HepG2 (cell line): ENCODE measurements around the gene KIF9. TPM values are rescaled to one million over a fixed set of nuclear protein-coding genes. Genes with fewer than 3 reads are reported as not detected.

Experiments used
- ARNT2 ChIP-seq: sonication (generic); formaldehyde crosslinking; IDR thresholded peaks from 2 replicates; pipeline ENCODE4 v1.8.0; 2022; ENCODE audit warnings: mild to moderate bottlenecking, low read depth, missing genetic modification reagents, moderate library complexity
- CBX2 ChIP-seq, 2 experiments: fragments of 200-600 bp in 1 of 2; sonication (generic); formaldehyde crosslinking in 1 of 2; IDR thresholded peaks; 2 replicates each; pipeline versions ENCODE4 v1.7.0 to v1.8.1; 2018 to 2022; ENCODE audit warnings: low read depth in 2 of 2, low read length in 1 of 2, mild to moderate bottlenecking in 1 of 2, missing genetic modification reagents in 1 of 2
- CBX5 ChIP-seq: sonication (generic); formaldehyde crosslinking; IDR thresholded peaks from 2 replicates; pipeline ENCODE4 v1.4.0; 2020; ENCODE audit warnings: missing genetic modification reagents, borderline replicate concordance
- HCFC1 ChIP-seq: fragments of 150-350 bp; IDR thresholded peaks from 2 replicates; pipeline ENCODE4 v1.6.1; 2014; ENCODE audit warnings: low read depth, low read length
- HNF4G ChIP-seq, 2 experiments: sonication (generic) in 1 of 2; formaldehyde crosslinking in 1 of 2; IDR thresholded peaks; 2 replicates each; pipeline versions ENCODE4 v1.4.0 to v1.6.1; 2011 to 2020; ENCODE audit warnings: borderline replicate concordance in 2 of 2, low read depth in 2 of 2, mild to moderate bottlenecking in 2 of 2, low read length in 1 of 2, missing genetic modification reagents in 1 of 2, moderate library complexity in 1 of 2
- KIAA2018 ChIP-seq: sonication (generic); formaldehyde crosslinking; IDR thresholded peaks from 2 replicates; pipeline ENCODE4 v1.5.0; 2020; ENCODE audit warnings: mild to moderate bottlenecking, missing genetic modification reagents, borderline replicate concordance
- MED8 ChIP-seq: sonication (generic); formaldehyde crosslinking; IDR thresholded peaks from 2 replicates; pipeline ENCODE4 v1.8.1; 2023; ENCODE audit warnings: mild to moderate bottlenecking, missing genetic modification reagents; ENCODE audit not compliant: insufficient replicate concordance
- SKI ChIP-seq: fragments of 450-650 bp; IDR thresholded peaks from one replicate; pipeline ENCODE4 v1.6.1; 2018; ENCODE audit warnings: mild to moderate bottlenecking; ENCODE audit not compliant: partially characterized antibody
- ZBTB2 ChIP-seq: sonication (generic); formaldehyde crosslinking; IDR thresholded peaks from 2 replicates; pipeline ENCODE4 v1.8.0; 2022; ENCODE audit warnings: low read depth, missing genetic modification reagents
- ZBTB8A ChIP-seq: sonication (generic); formaldehyde crosslinking; IDR thresholded peaks from 2 replicates; pipeline ENCODE4 v1.4.0; 2020; ENCODE audit warnings: mild to moderate bottlenecking, low read depth, missing genetic modification reagents, borderline replicate concordance
- ZNF235 ChIP-seq: sonication (generic); formaldehyde crosslinking; IDR thresholded peaks from 2 replicates; pipeline ENCODE4 v1.8.1; 2023; ENCODE audit warnings: mild to moderate bottlenecking, missing genetic modification reagents, borderline replicate concordance
- ZNF800 ChIP-seq: sonication (generic); formaldehyde crosslinking; IDR thresholded peaks from 2 replicates; pipeline ENCODE4 v1.4.0; 2020; ENCODE audit warnings: missing genetic modification reagents
- polyA plus RNA-seq, 8 experiments: library from polyadenylated mRNA; depleted of rRNA in 3 of 8; stranded (reverse) in 7 of 8; unstranded in 1 of 8; fragments of >200 nt; fragmentation: Illumina TruSeq in 4 of 8; extraction: Trizol in 4 of 8; gene quantifications; 2 replicates each; pipeline versions ENCODE4 v1.2.1 to v1.2.3, GENCODE V29; 2011 to 2016; ENCODE audit warnings: low read depth in 4 of 8, missing spikeins in 1 of 8, mixed read lengths in 1 of 8; ENCODE audit not compliant: insufficient read depth in 1 of 8
- total RNA-seq, 5 experiments: library from RNA; depleted of rRNA; stranded (reverse); fragments of >200 nt; fragmentation: Illumina TruSeq; extraction: Trizol; gene quantifications; 2 replicates each; pipeline ENCODE4 v1.2.3, GENCODE V29; 2016; ENCODE audit warnings: low read depth in 1 of 5

Gene KIF9
- total and polyA plus RNA-seq, 2 of the 13 experiments (the other 11 are each of a cell fraction or from before 2014, with no cell fraction given), result 5.1 to 16.9 TPM

GRCh38 chr3:47282424-47283192, at the start of gene KIF9, which contains the start of gene KLHL18 (continued):
- TF ChIP-seq KIAA2018 (CRISPR knock-in tag) (no peak), CBX5 (CRISPR knock-in tag) (no peak), ZNF800 (CRISPR knock-in tag) (no peak), ARNT2 (CRISPR knock-in tag) (peak; percentile 90; the same call in 1 of the 2 replicates), HNF4G (IDR thresholded peaks at IDR 0.05; ENCODE audit: borderline replicate concordance, low read depth, low read length) (peak; percentile 12; the same call in 1 of the 2 replicates), HNF4G (CRISPR knock-in tag; IDR thresholded peaks at IDR 0.05; ENCODE audit: borderline replicate concordance, low read depth) (no peak; the same call in 1 of the 2 replicates), CBX2 (IDR thresholded peaks at IDR 0.05; ENCODE audit: low read depth, low read length) (no peak), CBX2 (CRISPR knock-in tag; IDR thresholded peaks at IDR 0.05; ENCODE audit: low read depth) (no peak), HCFC1 (peak; percentile 31; the same call in 1 of the 2 replicates), SKI (peak; percentile 91), ZNF235 (CRISPR knock-in tag) (no peak), ZBTB2 (peak; percentile 77), ZBTB8A (no peak), MED8 (CRISPR knock-in tag) (peak; percentile 16)
